Measurements from ENCODE around the gene DEFB113.

The DEFB113 gene, protein sequence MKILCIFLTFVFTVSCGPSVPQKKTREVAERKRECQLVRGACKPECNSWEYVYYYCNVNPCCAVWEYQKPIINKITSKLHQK

DNA sequence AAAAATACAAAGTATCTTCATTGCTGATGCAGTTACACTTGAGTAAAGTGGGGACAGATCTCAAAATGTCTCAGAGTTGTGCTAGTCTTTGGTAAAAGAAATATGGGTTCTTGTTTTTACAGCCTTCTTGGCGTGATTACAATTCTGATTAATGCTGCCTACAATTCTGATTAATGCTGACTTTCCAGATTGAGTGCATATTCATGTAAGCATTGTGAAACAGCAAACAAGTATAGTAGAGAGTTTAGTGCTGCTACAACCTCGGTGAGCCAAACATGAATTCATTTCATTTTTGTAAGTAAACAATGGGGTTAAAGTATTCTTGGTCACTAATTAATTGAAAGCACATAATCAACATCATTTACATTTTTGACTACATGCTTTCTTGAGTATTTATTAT is at the start of gene DEFB113:
DEFB113 (minus strand) TSS at position 21 of the 400 bp plus-strand sequence; CDS start at position 21, 0 bp downstream.
- Histone ChIP-seq H4K20me1 (ENCODE audit: insufficient read depth, low read length) (no peaks in the 10 kb centered on the region), H3K9me2 (replicated peaks; ENCODE audit: insufficient read depth, low read length) (no peaks in the 10 kb centered on the region), H3K9ac (ENCODE audit: low read length) (no peak within 1 kb of the TSS), H3K27me3 (replicated peaks; ENCODE audit: insufficient read depth, low read length) (no peaks in the 10 kb centered on the region), H3F3A (ENCODE audit: insufficient read depth, low read length) (no peaks in the 10 kb centered on the region), H3K4me3 (ENCODE audit: low read length) (no peak within 1 kb of the TSS), H3K27ac (ENCODE audit: low read length) (no peak within 1 kb of the TSS), H3K4me1 (ENCODE audit: low read length) (no peaks in the 10 kb centered on the region), H2AFZ (ENCODE audit: low read length) (no peak within 1 kb of the TSS), H3K9me3 (replicated peaks; ENCODE audit: insufficient read depth, low read length) (no peaks in the 10 kb centered on the region), H3K79me2 (ENCODE audit: low read length) (no peaks in the 10 kb centered on the region), H3K4me2 (ENCODE audit: low read depth, low read length) (no peak within 1 kb of the TSS), H3K36me3 (replicated peaks; ENCODE audit: insufficient read depth, low read length) (no peaks in the 10 kb centered on the region)
- TF ChIP-seq EZH2 (optimal IDR thresholded peaks at IDR 0.05; ENCODE audit: low read depth, low read length) = no peak
- TF ChIP-seq, protein P1, sequence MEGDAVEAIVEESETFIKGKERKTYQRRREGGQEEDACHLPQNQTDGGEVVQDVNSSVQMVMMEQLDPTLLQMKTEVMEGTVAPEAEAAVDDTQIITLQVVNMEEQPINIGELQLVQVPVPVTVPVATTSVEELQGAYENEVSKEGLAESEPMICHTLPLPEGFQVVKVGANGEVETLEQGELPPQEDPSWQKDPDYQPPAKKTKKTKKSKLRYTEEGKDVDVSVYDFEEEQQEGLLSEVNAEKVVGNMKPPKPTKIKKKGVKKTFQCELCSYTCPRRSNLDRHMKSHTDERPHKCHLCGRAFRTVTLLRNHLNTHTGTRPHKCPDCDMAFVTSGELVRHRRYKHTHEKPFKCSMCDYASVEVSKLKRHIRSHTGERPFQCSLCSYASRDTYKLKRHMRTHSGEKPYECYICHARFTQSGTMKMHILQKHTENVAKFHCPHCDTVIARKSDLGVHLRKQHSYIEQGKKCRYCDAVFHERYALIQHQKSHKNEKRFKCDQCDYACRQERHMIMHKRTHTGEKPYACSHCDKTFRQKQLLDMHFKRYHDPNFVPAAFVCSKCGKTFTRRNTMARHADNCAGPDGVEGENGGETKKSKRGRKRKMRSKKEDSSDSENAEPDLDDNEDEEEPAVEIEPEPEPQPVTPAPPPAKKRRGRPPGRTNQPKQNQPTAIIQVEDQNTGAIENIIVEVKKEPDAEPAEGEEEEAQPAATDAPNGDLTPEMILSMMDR (IDR thresholded peaks at IDR 0.05; ENCODE audit: low read length) = no peak
- no peak for TF ChIP-seq EZH2phosphoT487 (IDR thresholded peaks at IDR 0.05; ENCODE audit: low read length)
- no peak for DNase-seq

DNA sequence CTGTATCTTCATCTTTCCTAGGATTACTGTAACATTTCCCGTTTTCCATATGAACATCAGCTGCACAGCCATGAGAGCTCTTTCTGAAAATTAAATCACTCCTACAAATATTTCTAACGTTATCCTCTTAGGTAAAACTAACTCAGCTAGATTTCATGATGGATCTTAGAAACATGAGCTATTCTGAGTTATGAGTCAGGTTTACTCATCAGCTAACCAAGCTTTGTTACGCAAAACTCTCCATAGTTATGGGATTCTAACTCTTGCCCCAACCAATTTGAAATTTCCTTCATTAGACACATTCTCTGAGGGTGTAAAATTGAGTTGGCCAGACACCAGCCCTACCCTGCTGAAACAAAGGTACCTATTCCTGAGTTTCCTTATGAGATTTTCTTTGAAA is 38.4 kb upstream of the DEFB113 start:
- Histone ChIP-seq H2AFZ (ENCODE audit: low read length) (no peak overlapping the region), H3K36me3 (replicated peaks; ENCODE audit: insufficient read depth, low read length) (no peaks in the 10 kb centered on the region), H4K20me1 (ENCODE audit: insufficient read depth, low read length) (no peaks in the 10 kb centered on the region), H3K9me2 (replicated peaks; ENCODE audit: insufficient read depth, low read length) (no peaks in the 10 kb centered on the region), H3K4me2 (ENCODE audit: low read depth, low read length) (no peak overlapping the region), H3K4me1 (ENCODE audit: low read length) (no peaks in the 10 kb centered on the region), H3K27me3 (replicated peaks; ENCODE audit: insufficient read depth, low read length) (no peaks in the 10 kb centered on the region), H3K27ac (ENCODE audit: low read length) (no peak overlapping the region), H3K79me2 (ENCODE audit: low read length) (no peaks in the 10 kb centered on the region), H3K4me3 (ENCODE audit: low read length) (no peak overlapping the region), H3K9me3 (replicated peaks; ENCODE audit: insufficient read depth, low read length) (no peaks in the 10 kb centered on the region), H3F3A (ENCODE audit: insufficient read depth, low read length) (no peaks in the 10 kb centered on the region), H3K9ac (ENCODE audit: low read length) (no peak overlapping the region)
- TF ChIP-seq EZH2 (optimal IDR thresholded peaks at IDR 0.05; ENCODE audit: low read depth, low read length) (no peak), EZH2phosphoT487 (IDR thresholded peaks at IDR 0.05; ENCODE audit: low read length) (no peak)
- TF ChIP-seq, protein P1 (IDR thresholded peaks at IDR 0.05; ENCODE audit: low read length) = no peak
- DNase-seq = no peak

DNA sequence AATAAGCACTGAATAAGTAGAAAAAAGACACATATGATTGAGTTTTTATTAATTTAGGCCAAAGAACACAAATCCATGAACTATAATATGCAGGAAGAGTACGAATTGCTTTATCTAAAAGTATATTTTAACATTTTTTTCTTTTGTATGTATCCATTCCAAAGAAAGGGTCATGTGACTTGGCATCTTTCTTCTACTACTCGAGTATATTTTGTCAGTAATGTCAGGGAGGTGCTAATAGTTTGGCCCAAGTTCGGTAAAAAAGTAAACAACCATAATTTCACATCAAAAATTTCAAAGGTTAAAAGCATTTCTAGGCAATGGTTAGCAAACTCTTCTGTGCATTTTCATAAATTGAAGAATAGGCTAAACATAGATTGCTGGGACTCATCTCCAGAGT is 33.7 kb upstream of the DEFB113 start:
- H3K79me2 ChIP-seq (ENCODE audit: low read length) = no peaks in the 10 kb centered on the region
- no peak overlapping the region for H3K27ac ChIP-seq (ENCODE audit: low read length)
- no peaks in the 10 kb centered on the region for H3F3A ChIP-seq (ENCODE audit: insufficient read depth, low read length)
- no peaks in the 10 kb centered on the region for H3K27me3 ChIP-seq (replicated peaks; ENCODE audit: insufficient read depth, low read length)
- H3K4me1 ChIP-seq (ENCODE audit: low read length) = no peaks in the 10 kb centered on the region
- TF ChIP-seq EZH2phosphoT487 (IDR thresholded peaks at IDR 0.05; ENCODE audit: low read length) (no peak), EZH2 (optimal IDR thresholded peaks at IDR 0.05; ENCODE audit: low read depth, low read length) (no peak)
- TF ChIP-seq, protein P1 (IDR thresholded peaks at IDR 0.05; ENCODE audit: low read length) = no peak
- DNase-seq = no peak
- no peaks in the 10 kb centered on the region for H4K20me1 ChIP-seq (ENCODE audit: insufficient read depth, low read length)
- H3K9ac ChIP-seq (ENCODE audit: low read length) = no peak overlapping the region
- H3K4me2 ChIP-seq (ENCODE audit: low read depth, low read length) = no peak overlapping the region
- no peaks in the 10 kb centered on the region for H3K36me3 ChIP-seq (replicated peaks; ENCODE audit: insufficient read depth, low read length)
- no peaks in the 10 kb centered on the region for H3K9me3 ChIP-seq (replicated peaks; ENCODE audit: insufficient read depth, low read length)
- H2AFZ ChIP-seq (ENCODE audit: low read length) = no peak overlapping the region
- H3K9me2 ChIP-seq (replicated peaks; ENCODE audit: insufficient read depth, low read length) = no peaks in the 10 kb centered on the region
- no peak overlapping the region for H3K4me3 ChIP-seq (ENCODE audit: low read length)

All from MM.1S (cell line).